ENCODE measurements around the gene XRCC4. TPM values are rescaled to one million over a fixed set of nuclear protein-coding genes. Genes with fewer than 3 reads are reported as not detected.
A peak's percentile ranks its signal among the peaks of the same experiment; 100 is the strongest.

XRCC4 gene
- total RNA-seq, 2 experiments from 2014 or later = 12.8 to 12.9 TPM

- H3K4me3 Mint-ChIP-seq = no peak overlapping the region
- TF ChIP-seq CTCF (IDR thresholded peaks at IDR 0.05) = no peak
- peaks cover 2% of the 10 kb centered on the region for H3K9me3 Mint-ChIP-seq
- no peaks in the 10 kb centered on the region for H3K27me3 Mint-ChIP-seq
- intact Hi-C loops (cut with micrococcal nuclease) = no loop called here
- ATAC-seq = no peak
- H3K4me1 Mint-ChIP-seq (ENCODE audit: low read depth) = no peaks in the 10 kb centered on the region
- POLR2A ChIA-PET = no interaction called here
- H3K36me3 Mint-ChIP-seq (ENCODE audit: low read depth) = peaks cover 2% of the 10 kb centered on the region
- DNase-seq = no peak
- no peak overlapping the region for H3K27ac Mint-ChIP-seq
- CTCF ChIA-PET = no interaction called here
Observed at GRCh38 chr5:83283761-83284160, 206.4 kb downstream of the XRCC4 start.

DNA sequence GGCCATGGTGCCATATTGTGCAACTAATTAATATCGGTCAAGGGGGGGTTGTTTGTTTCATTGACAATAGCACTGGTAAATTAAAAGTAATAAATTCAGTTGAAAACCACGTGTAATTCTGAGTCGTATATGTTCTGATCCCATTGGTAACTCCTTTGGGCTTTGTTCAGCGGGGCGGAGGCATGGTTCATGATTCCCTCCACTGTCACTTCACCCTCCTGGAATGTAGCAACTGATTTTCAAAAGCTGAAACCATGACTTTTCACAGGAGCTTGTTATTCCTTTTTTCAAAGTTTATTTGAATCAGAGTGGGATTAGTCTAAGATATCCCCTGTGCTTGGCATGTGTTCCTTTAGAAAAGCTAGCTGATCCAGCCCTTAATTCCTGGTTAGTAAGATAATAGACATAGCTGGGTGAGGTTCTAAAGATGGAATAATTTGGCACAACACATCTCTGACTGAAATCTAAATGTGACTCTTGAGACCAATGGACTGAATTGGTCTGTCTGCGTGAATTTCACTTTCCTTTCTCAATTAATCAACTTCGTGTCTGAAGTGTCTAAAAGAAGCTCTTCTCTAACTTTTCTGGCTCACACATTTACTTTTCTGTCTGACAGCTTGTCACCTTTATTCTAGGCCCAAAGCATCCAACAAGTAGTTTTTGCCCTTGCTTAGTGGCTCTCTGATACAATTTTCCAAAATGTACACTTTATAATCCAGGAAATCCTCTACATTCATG is 208.5 kb downstream of the XRCC4 start:
- peaks cover 2% of the 10 kb centered on the region for H3K36me3 Mint-ChIP-seq (ENCODE audit: low read depth)
- DNase-seq (no peak), ATAC-seq (no peak)
- intact Hi-C loops (cut with micrococcal nuclease) = no loop called here
- no peaks in the 10 kb centered on the region for H3K4me1 Mint-ChIP-seq (ENCODE audit: low read depth)
- H3K27me3 Mint-ChIP-seq = no peaks in the 10 kb centered on the region
- H3K9me3 Mint-ChIP-seq = peaks cover 2% of the 10 kb centered on the region
- no peak overlapping the region for H3K27ac Mint-ChIP-seq
- CTCF ChIA-PET = no interaction called here
- H3K4me3 Mint-ChIP-seq = no peak overlapping the region
- POLR2A ChIA-PET = no interaction called here
- no peak for TF ChIP-seq CTCF (IDR thresholded peaks at IDR 0.05)

DNA sequence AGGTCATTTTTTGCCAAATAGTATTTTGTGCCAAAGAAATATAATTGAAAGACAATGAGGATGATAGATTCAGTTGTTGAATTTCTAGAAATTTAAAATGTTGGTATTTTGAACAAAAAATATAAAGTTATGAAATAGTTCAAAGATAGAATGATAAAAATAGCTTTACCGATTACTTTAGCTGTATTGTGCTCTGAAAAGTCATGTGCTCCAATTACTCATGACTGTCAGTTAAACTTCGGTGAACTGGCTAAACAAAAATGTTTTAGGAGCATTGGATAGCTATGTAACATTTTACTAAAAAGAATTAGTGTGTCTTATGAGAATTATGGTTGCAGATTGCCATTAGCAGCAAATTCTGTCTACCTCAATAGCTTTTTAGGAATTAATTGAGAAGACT is 216.9 kb downstream of the XRCC4 start:
- no peak for TF ChIP-seq CTCF (IDR thresholded peaks at IDR 0.05)

GRCh38 chr5:83299353-83299752 is 222.0 kb downstream of the XRCC4 start:
- intact Hi-C loops (cut with micrococcal nuclease) = no loop called here
- Mint-ChIP-seq H3K27ac (no peak overlapping the region), H3K9me3 (peaks cover 13% of the 10 kb centered on the region), H3K4me1 (ENCODE audit: low read depth) (no peaks in the 10 kb centered on the region), H3K27me3 (no peaks in the 10 kb centered on the region), H3K4me3 (no peak overlapping the region), H3K36me3 (ENCODE audit: low read depth) (peaks cover 9% of the 10 kb centered on the region)
- ATAC-seq (no peak), DNase-seq (no peak)
- ChIA-PET POLR2A (no interaction called here), CTCF (no interaction called here)
- no peak for TF ChIP-seq CTCF (IDR thresholded peaks at IDR 0.05)

More for the DNA sequence above, 216.9 kb downstream of the XRCC4 start:
- H3K27me3 Mint-ChIP-seq = no peaks in the 10 kb centered on the region
- peaks cover 1% of the 10 kb centered on the region for H3K36me3 Mint-ChIP-seq (ENCODE audit: low read depth)
- H3K4me3 Mint-ChIP-seq = no peak overlapping the region
- ATAC-seq = no peak
- H3K4me1 Mint-ChIP-seq (ENCODE audit: low read depth) = no peaks in the 10 kb centered on the region
- peaks cover 1% of the 10 kb centered on the region for H3K9me3 Mint-ChIP-seq
- intact Hi-C loops (cut with micrococcal nuclease) = no loop called here
- no peak overlapping the region for H3K27ac Mint-ChIP-seq
- no peak for DNase-seq
- POLR2A ChIA-PET = no interaction called here
- CTCF ChIA-PET = no interaction called here

GRCh38 chr5:83306572-83307241 is 229.4 kb downstream of the XRCC4 start:
- POLR2A ChIA-PET = no interaction called here
- Mint-ChIP-seq H3K4me1 (ENCODE audit: low read depth) (peaks cover 7% of the 10 kb centered on the region), H3K9me3 (no peaks in the 10 kb centered on the region), H3K36me3 (ENCODE audit: low read depth) (no peaks in the 10 kb centered on the region), H3K27me3 (no peaks in the 10 kb centered on the region), H3K4me3 (no peak overlapping the region), H3K27ac (no peak overlapping the region)
- CTCF ChIA-PET = no interaction called here
- TF ChIP-seq CTCF (IDR thresholded peaks at IDR 0.05) = no peak
- peak; percentile 96 for ATAC-seq
- DNase-seq = peak; percentile 43
- intact Hi-C loops (cut with micrococcal nuclease) = no loop called here
